NCI-H526 treated with DMSO at 0.1 percent for 48 hours (cell line): Measurements from ENCODE around the gene CXCR5.

Experiments used
- DNase-seq: peaks from one replicate; lab custom pipeline; 2025; lab: John Stamatoyannopoulos, UW

CXCR5 gene

GRCh38 chr11:118876286-118876685 is 7.4 kb upstream of the CXCR5 start:
- peak; percentile 79 for DNase-seq

GRCh38 chr11:118877487-118878162 is 6.1 kb upstream of the CXCR5 start:
- DNase-seq: no peak

GRCh38 chr11:118878163-118878563 is 5.5 kb upstream of the CXCR5 start:
- DNase-seq: no peak

- no peak for DNase-seq
Observed at GRCh38 chr11:118881228-118881627, 2.5 kb upstream of the CXCR5 start.

GRCh38 chr11:118882491-118882890 is 1.2 kb upstream of the CXCR5 start:
- no peak for DNase-seq

- DNase-seq: no peak
Observed at GRCh38 chr11:118883004-118883367, 706 bp upstream of the CXCR5 start.

- no peak for DNase-seq
Observed at GRCh38 chr11:118884875-118885274, 1.2 kb downstream of the CXCR5 start.

- no peak for DNase-seq
Observed at GRCh38 chr11:118885319-118885718, 1.6 kb downstream of the CXCR5 start.

GRCh38 chr11:118885831-118886565 is 2.3 kb downstream of the CXCR5 start:
- DNase-seq: no peak

GRCh38 chr11:118886681-118887111 is 3.0 kb downstream of the CXCR5 start:
- no peak for DNase-seq

- DNase-seq: no peak
Observed at GRCh38 chr11:118887206-118887605, 3.5 kb downstream of the CXCR5 start.

GRCh38 chr11:118888398-118888797 is 4.7 kb downstream of the CXCR5 start:
- DNase-seq: no peak

GRCh38 chr11:118889797-118890196 is 6.1 kb downstream of the CXCR5 start:
- DNase-seq: no peak

GRCh38 chr11:118892514-118892913 is 8.8 kb downstream of the CXCR5 start:
- DNase-seq: peak; percentile 63

GRCh38 chr11:118892964-118893363 is 9.3 kb downstream of the CXCR5 start:
- DNase-seq: no peak

- no peak for DNase-seq
Observed at GRCh38 chr11:118893662-118894061, 10.0 kb downstream of the CXCR5 start.

GRCh38 chr11:118894192-118894591 is 10.5 kb downstream of the CXCR5 start:
- DNase-seq: no peak

GRCh38 chr11:118895093-118896039 is 11.7 kb downstream of the CXCR5 start:
- DNase-seq: no peak

GRCh38 chr11:118896472-118896913 is 12.8 kb downstream of the CXCR5 start:
- DNase-seq: no peak

- DNase-seq: no peak
Observed at GRCh38 chr11:118896921-118897591, 13.4 kb downstream of the CXCR5 start.

GRCh38 chr11:118897721-118898310 is 14.1 kb downstream of the CXCR5 start:
- DNase-seq: no peak
